ENCODE data around the gene CACNA1A. TPM values are rescaled to one million over a fixed set of nuclear protein-coding genes. Genes with fewer than 3 reads are reported as not detected.

The CACNA1A gene
- total and polyA plus RNA-seq, 2 of the 4 experiments (the other 2 are of a cell fraction): 5.9 to 15.0 TPM

- no peak overlapping the region for H3K23ac ChIP-seq (ENCODE audit: low read depth, low read length)
- no peaks in the 10 kb centered on the region for H4K20me1 ChIP-seq (ENCODE audit: insufficient read depth, low read length)
- no peak overlapping the region for H4K5ac ChIP-seq (ENCODE audit: low read depth, low read length)
- POLR2A ChIA-PET (ENCODE audit: unreplicated experiment): no interaction called here
- intact Hi-C loops (cut with micrococcal nuclease) (no loop called here), in situ Hi-C loops (cut with MboI; ENCODE audit: low sequenced_read_pairs) (no loop called here), dilution Hi-C loops (cut with HindIII; ENCODE audit: low sequenced_read_pairs, unreplicated experiment) (no loop called here)
- no peak overlapping the region for H2BK5ac ChIP-seq (ENCODE audit: low read depth, low read length, poor library complexity, severe bottlenecking)
- H3K4ac ChIP-seq (ENCODE audit: low read depth, low read length): no peak overlapping the region
- no peak overlapping the region for H3K4me2 ChIP-seq (ENCODE audit: low read depth, low read length)
- 0 out of 2 replicates have a peak, but pooled peaks cover 4% of the 10 kb centered on the region for H3K9me1 ChIP-seq (ENCODE audit: insufficient read depth, low read length)
- H4K91ac ChIP-seq (ENCODE audit: insufficient read depth, low read depth, low read length): no peak overlapping the region
- no peak overlapping the region for H2AFZ ChIP-seq (replicated peaks; ENCODE audit: low read length, poor library complexity)
- H3K9ac ChIP-seq (ENCODE audit: low read depth, low read length): no peak overlapping the region
- no peak overlapping the region for H2BK120ac ChIP-seq (ENCODE audit: low read depth, low read length)
- H3K27me3 ChIP-seq (ENCODE audit: control insufficient read depth, insufficient read depth, low read length): no peaks in the 10 kb centered on the region
- H3K9me3 ChIP-seq (ENCODE audit: control insufficient read depth, insufficient read depth, low read length): no peaks in the 10 kb centered on the region
- WGBS, 2 experiments (ENCODE audit: extremely low coverage in 2 of 2, insufficient read length in 1 of 2): 81% methylated on average over 15 of the region's 21 CpGs; no CpG with 5 or more reads in 1 of the 2 experiments
- no peak overlapping the region for H3K14ac ChIP-seq (replicated peaks; ENCODE audit: low read depth, low read length)
- H3K4me1 ChIP-seq (ENCODE audit: control insufficient read depth, insufficient read depth, low read length): no peaks in the 10 kb centered on the region
- no peaks in the 10 kb centered on the region for H3K79me1 ChIP-seq (ENCODE audit: low read depth in 1 of 2, low read length in 2 of 2)
- H2BK20ac ChIP-seq (ENCODE audit: low read depth, low read length): no peak overlapping the region
- H3K36me3 ChIP-seq (ENCODE audit: control insufficient read depth, insufficient read depth, low read length): peaks cover 3% of the 10 kb centered on the region
- ATAC-seq (ENCODE audit: low read depth): no peak
- no TSS peak for BruUV-seq (replicated peaks)
- no peak overlapping the region for H3K56ac ChIP-seq (ENCODE audit: extremely low read depth, insufficient read depth, low read length)
- no peak for TF ChIP-seq FOS (IDR thresholded peaks at IDR 0.05; ENCODE audit: low read depth, low read length)
- TF ChIP-seq POLR2A (IDR thresholded peaks at IDR 0.05; ENCODE audit: low read depth, low read length): no peak
- TF ChIP-seq NFE2L2 (IDR thresholded peaks at IDR 0.05; ENCODE audit: low read depth, low read length): no peak
- no peak for TF ChIP-seq MXI1 (IDR thresholded peaks at IDR 0.05; ENCODE audit: borderline replicate concordance, low read depth, low read length)
- no peak for TF ChIP-seq USF2 (IDR thresholded peaks at IDR 0.05; ENCODE audit: low read depth, low read length)
- TF ChIP-seq SMC3 (IDR thresholded peaks at IDR 0.05; ENCODE audit: low read depth, low read length): no peak
- TF ChIP-seq BHLHE40 (IDR thresholded peaks at IDR 0.05; ENCODE audit: low read depth, low read length): no peak
- TF ChIP-seq MAZ (IDR thresholded peaks at IDR 0.05; ENCODE audit: borderline replicate concordance, low read depth, low read length): no peak
- TF ChIP-seq CTCF (conservative IDR thresholded peaks at IDR 0.05; ENCODE audit: low read depth, low read length): no peak
- no peak for TF ChIP-seq RAD21 (IDR thresholded peaks at IDR 0.05; ENCODE audit: low read length)
- TF ChIP-seq CEBPB (IDR thresholded peaks at IDR 0.05; ENCODE audit: low read depth, low read length): no peak
- no peak for TF ChIP-seq ELK1 (IDR thresholded peaks at IDR 0.05; ENCODE audit: borderline replicate concordance, low read depth, low read length)
- no peak for TF ChIP-seq RFX5 (IDR thresholded peaks at IDR 0.05; ENCODE audit: low read depth, low read length)
- no peak for TF ChIP-seq CHD1 (IDR thresholded peaks at IDR 0.05; ENCODE audit: low read depth, low read length)
- TF ChIP-seq MAFK (IDR thresholded peaks at IDR 0.05; ENCODE audit: low read depth, low read length): no peak
- TF ChIP-seq RCOR1 (IDR thresholded peaks at IDR 0.05; ENCODE audit: insufficient replicate concordance, low read length): no peak
- no peak for DNase-seq
- CTCF ChIA-PET: no interaction called here
- H3K18ac ChIP-seq (ENCODE audit: low read depth, low read length): no peak overlapping the region
- H4K8ac ChIP-seq (ENCODE audit: low read depth in 2 of 2, low read length in 2 of 2): no peak overlapping the region
- H2BK15ac ChIP-seq (ENCODE audit: low read depth, low read length): no peak overlapping the region
- H2AK9ac ChIP-seq (replicated peaks; ENCODE audit: low read depth, low read length, poor library complexity): no peak overlapping the region
- H3K4me3 ChIP-seq (ENCODE audit: insufficient read depth, low read depth, low read length): no peak overlapping the region
- H3K27ac ChIP-seq (ENCODE audit: insufficient read depth, low read length): no peak overlapping the region
- no peak overlapping the region for H2AK5ac ChIP-seq (ENCODE audit: low read depth, low read length)
Observed at GRCh38 chr19:13255041-13255718, 251.1 kb downstream of the CACNA1A start.

Data from IMR-90 (cell line).